ENCODE data around the gene SOBP. TPM values are rescaled to one million over a fixed set of nuclear protein-coding genes. Genes with fewer than 3 reads are reported as not detected.

Gene SOBP
- total and polyA plus RNA-seq, 10 donors: 0.87 to 7.8 (median 4.9) TPM

DNA sequence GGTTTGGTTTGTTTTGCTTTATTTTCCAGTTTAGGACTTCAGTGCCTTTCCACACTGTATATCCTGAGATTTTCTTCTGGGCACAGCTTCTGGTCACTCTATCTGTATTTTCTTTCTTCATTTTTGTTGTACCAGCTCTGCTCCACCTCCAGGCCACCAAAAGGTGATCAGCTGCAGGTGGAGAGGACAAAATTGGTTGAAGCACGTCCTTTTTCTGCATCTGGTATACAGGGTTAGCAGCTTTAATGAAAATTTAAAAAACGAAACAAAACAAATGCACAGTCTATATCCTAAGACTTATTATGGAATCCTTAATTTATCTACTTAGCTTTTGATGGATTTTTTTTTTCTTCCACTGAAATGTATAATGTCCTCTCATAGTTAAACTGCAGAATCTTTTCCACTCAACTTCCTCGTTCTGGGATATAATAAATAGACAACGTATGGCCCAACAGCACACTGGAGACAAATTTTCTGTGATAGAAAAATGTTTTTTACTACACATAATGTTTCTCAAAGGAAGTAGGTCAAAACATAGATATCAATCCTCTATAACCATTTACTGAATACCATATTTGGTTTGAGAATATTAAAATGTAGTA, 10.7 kb upstream of the SOBP start:
- no peaks in the 10 kb centered on the region for H3K4me1 ChIP-seq
- H3K4me3 ChIP-seq: no peak overlapping the region
- H3K9me3 ChIP-seq: no peaks in the 10 kb centered on the region
- H3K36me3 ChIP-seq: no peaks in the 10 kb centered on the region
- intact Hi-C loops (cut with DNase I; ENCODE audit: low total_unique reads): no loop called here
- no peak overlapping the region for H3K27ac ChIP-seq
- peaks cover 0 to 33% (median 0%) of the 10 kb centered on the region in 7 donors for H3K27me3 ChIP-seq (replicated peaks in 1 of 7)
- no peak for TF ChIP-seq POLR2AphosphoS5 (IDR thresholded peaks at IDR 0.05)
- no peak for TF ChIP-seq CTCF (IDR thresholded peaks at IDR 0.05 in 8 of 11, conservative IDR thresholded peaks at IDR 0.05 in 3 of 11)
- no peak for TF ChIP-seq POLR2A (IDR thresholded peaks at IDR 0.05)
- WGBS, 5 donors: 73 to 80% (median 80%) methylated on average over 4 of the region's 4 CpGs
- DNase-seq: no peak

DNA sequence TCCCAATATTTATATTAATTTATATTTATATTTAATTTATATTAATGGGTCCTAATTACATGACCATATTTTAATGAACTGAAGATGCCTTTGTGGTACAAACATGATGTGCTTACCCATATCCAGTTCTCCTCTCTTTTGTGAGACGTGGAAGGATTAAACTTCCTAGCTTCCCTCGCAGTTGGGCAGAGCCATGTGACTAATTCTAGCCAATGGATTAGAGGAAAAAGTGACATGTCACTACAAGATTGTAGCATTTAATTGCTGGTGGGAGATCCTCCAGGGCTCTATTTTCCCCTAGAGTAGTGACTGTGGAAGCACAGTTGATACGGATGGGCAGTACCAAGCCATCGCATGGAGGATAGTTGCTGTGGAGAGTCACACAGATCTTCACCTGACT, 4.8 kb upstream of the SOBP start:
- Histone ChIP-seq H3K9me3 (no peaks in the 10 kb centered on the region), H3K36me3 (no peaks in the 10 kb centered on the region), H3K27me3 (replicated peaks in 1 of 7) (peaks cover 0 to 87% (median 20%) of the 10 kb centered on the region in 7 donors), H3K27ac (no peak overlapping the region), H3K4me3 (no peak overlapping the region), H3K4me1 (peaks cover 11 to 22% (median 18%) of the 10 kb centered on the region in 6 donors)
- no peak for TF ChIP-seq CTCF (IDR thresholded peaks at IDR 0.05 in 8 of 11, conservative IDR thresholded peaks at IDR 0.05 in 3 of 11)
- intact Hi-C loops (cut with DNase I; ENCODE audit: low total_unique reads): no loop called here
- WGBS, 5 donors: 82 to 90% (median 88%) methylated on average over 4 of the region's 4 CpGs
- DNase-seq: no peak

DNA sequence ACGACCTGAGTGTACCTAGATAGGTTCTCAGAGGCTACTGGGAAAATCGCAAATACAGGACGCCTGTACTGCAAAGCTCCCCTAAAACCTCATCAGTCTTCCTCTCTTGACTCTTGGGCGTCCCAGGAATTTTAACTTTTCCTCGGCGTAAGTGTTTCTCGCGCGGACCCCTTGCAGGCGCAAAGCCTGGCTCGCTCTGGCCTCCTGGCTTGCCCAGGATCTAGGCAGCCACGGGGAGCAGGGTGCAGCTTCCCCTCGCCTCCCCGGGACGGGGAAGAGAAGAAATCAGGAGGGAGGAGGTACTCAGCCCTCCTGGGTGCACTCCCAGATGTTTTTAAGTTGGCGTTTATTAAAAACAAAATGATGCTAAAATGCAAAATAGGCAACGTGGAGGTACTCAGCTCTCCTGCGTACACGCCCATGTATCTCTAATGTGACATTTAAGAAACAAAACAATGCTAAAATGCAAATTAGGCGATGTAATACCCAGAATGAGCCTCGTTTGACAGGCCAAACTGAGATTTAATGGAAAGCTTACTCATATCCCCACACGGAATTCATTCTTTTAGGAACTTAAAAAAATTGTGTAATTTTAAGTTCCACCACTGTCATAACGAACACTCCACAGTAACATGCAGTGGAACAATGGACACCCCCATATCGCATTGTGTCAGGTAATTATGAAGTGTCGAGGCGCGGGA, 1.6 kb upstream of the SOBP start:
- Histone ChIP-seq H3K36me3 (no peaks in the 10 kb centered on the region), H3K27me3 (replicated peaks in 1 of 7) (peaks cover 0 to 97% (median 41%) of the 10 kb centered on the region in 7 donors), H3K9me3 (no peaks in the 10 kb centered on the region), H3K4me3 (peak overlapping the region; percentile 61 to 87 (median 72)), H3K27ac (peak overlapping the region in 2 of 8 donors; percentile 64 to 75), H3K4me1 (peaks cover 11 to 53% (median 37%) of the 10 kb centered on the region in 6 donors)
- 8 to 18% (median 12%) methylated on average over 25 to 27 of the region's 27 CpGs for WGBS, 5 donors
- TF ChIP-seq CTCF (IDR thresholded peaks at IDR 0.05 in 8 of 11, conservative IDR thresholded peaks at IDR 0.05 in 3 of 11) (no peak), POLR2A (IDR thresholded peaks at IDR 0.05) (no peak), POLR2AphosphoS5 (IDR thresholded peaks at IDR 0.05) (no peak)
- DNase-seq: no peak
- intact Hi-C loops (cut with DNase I; ENCODE audit: low total_unique reads): no loop called here

DNA sequence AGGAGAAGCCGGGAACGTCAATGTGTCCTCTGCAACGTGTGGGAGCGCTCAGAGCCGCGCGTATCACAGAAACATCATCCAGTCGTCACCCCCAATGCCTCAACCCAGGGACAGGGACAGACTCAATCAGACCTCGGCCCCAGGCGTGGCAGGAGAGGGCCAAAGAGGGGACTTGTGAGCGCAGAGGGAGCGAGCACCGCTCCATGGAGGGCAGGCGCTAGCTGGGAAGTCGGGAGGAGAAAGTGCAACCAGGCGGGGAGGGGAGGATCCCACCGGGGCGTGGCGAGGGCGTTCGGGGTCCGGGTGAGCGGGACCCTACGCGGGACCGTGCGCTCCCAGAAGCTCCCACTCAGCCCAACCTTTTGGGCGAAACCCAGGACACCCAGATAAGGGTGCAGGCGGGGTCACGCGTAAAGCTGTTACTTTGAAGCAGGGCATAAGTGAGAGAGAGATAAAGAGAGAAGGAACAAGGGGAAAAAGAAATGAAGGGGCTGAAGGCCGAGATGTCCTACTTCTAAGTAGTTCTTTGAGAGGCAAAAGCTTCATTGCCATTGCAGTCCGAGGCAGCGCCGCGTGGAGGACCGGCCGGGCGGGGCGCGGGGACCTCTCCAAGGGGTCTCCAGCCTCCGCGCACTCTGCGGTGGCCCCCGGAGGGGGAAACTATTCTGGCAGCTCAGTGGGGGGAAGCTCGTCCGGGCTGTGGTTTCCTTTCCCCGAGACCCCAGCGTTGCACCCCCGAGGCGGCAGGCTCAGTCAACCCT, 862 bp upstream of the SOBP start:
- H3K4me1 ChIP-seq: peaks cover 11 to 58% (median 37%) of the 10 kb centered on the region in 6 donors
- H3K9me3 ChIP-seq: no peaks in the 10 kb centered on the region
- 0 to 2% (median 1%) methylated on average over 39 to 51 of the region's 51 CpGs for WGBS, 5 donors
- intact Hi-C loops (cut with DNase I; ENCODE audit: low total_unique reads): no loop called here
- H3K4me3 ChIP-seq: peak overlapping the region; percentile 61 to 87 (median 72)
- TF ChIP-seq CTCF (IDR thresholded peaks at IDR 0.05 in 8 of 11, conservative IDR thresholded peaks at IDR 0.05 in 3 of 11) (no peak), POLR2AphosphoS5 (IDR thresholded peaks at IDR 0.05) (peak in 2 of 3 donors; percentile 40 to 41)
- peaks cover 0 to 96% (median 41%) of the 10 kb centered on the region in 7 donors for H3K27me3 ChIP-seq (replicated peaks in 1 of 7)
- peak; percentile 79 for DNase-seq
- H3K27ac ChIP-seq: peak overlapping the region in 7 of 8 donors; percentile 51 to 75 (median 71)
- H3K36me3 ChIP-seq: no peaks in the 10 kb centered on the region
